Embryonic facial prominence (tissue), 1 donor: ENCODE measurements around the gene MDM1.

Source experiments
- DNase-seq: peaks from one replicate; pipeline ENCODE4 v3.0.0-alpha.2; 2016; ENCODE audit errors: extremely low spot score

MDM1 gene

DNA sequence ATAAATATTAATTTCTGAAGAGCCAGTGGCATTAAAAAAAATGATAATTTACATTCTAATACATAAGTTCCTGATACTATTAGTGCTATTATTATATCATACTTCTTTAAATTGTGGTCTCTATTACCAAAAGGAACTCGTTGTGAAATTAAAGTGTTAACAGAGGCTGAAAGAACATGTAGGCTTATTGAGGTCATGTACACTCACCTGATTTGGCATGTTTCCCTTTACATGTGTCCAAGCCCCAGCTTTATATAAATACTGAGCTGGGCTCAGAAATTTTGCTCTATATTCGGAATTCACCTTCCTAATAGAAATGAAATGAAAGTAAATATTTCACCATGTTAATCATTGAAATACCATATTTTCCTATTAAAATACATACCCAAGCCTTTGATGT, 11.0 kb downstream of the MDM1 start:
- DNase-seq = no peak

- no peak for DNase-seq
These were observed 12.1 kb downstream of the MDM1 start for GRCh38 chr12:68319988-68320623.

DNA sequence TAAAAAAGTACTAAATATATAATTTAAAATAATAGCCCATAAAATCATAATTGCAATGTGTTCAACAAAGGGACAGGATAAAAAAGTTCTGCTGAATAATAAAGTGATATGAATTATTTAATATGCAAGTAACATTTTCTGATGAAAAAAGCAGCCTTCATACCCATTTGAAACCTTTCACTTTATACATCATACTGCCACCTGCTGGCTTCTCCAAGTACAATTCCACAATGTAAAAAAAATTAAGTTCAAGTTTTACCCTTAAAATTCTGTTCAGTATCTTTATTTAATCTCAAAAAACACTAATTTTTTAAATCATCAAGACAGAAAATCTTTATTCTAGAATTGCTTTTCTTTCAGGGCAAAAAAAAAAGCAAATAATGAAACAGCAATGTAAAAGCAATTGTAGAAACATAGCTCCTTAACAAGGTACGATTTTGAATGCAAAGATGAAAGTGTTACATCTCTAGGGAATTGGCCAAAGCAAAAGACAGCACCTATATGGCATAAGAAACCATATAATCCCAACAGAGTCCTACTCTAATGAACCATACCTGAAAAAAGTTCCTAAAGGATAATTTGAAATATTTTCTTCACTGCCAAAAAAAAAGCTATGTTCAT, 15.0 kb downstream of the MDM1 start:
- DNase-seq = peak; percentile 32

- no peak for DNase-seq
These were observed 21.8 kb downstream of the MDM1 start for GRCh38 chr12:68310370-68310769.

- DNase-seq = no peak
These were observed 25.6 kb downstream of the MDM1 start for GRCh38 chr12:68306564-68306963.

GRCh38 chr12:68305278-68305677, 26.9 kb downstream of the MDM1 start:
- no peak for DNase-seq

- DNase-seq = no peak
These were observed 27.5 kb downstream of the MDM1 start for GRCh38 chr12:68304626-68305025.

GRCh38 chr12:68303850-68304249, 28.3 kb downstream of the MDM1 start:
- no peak for DNase-seq

DNA sequence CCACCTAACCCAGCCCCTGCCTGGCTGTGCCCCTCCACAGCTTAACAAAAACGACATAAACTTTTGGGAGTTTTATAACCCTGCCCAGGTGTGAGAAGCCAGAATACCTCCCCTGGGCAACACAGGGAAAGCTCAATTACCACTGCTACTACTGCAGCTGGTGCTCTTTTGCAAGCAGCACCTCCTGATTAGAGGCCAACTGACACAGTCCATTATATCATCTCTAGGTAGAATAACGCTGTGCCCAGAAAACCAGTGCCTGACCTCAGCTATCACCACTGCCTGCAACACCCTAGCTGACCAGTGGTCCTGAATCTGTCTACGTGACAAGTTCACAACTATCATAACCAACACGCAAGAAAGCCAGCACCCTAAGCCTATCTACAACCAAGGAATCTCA, 34.2 kb downstream of the MDM1 start:
- no peak for DNase-seq

DNA sequence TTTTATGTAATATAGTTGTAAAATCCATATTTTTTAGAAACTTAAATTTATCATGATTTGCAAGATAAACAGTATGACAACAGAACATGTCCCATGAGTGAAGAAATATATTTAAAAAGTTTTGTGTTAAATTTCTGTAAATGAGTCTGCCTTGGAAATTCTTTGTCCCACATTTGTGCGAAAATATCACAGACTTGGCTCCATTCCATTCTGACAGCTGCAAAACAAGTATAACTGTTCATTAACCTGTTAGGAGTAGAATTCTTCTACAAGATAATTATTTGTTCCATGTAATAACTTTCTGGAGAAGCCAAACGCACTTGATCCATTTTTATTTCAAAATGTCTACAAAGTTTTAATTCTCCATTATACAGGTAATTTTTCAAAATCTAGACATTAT, 37.9 kb downstream of the MDM1 start:
- DNase-seq = no peak

GRCh38 chr12:68293347-68293746, 38.8 kb downstream of the MDM1 start:
- no peak for DNase-seq

DNA sequence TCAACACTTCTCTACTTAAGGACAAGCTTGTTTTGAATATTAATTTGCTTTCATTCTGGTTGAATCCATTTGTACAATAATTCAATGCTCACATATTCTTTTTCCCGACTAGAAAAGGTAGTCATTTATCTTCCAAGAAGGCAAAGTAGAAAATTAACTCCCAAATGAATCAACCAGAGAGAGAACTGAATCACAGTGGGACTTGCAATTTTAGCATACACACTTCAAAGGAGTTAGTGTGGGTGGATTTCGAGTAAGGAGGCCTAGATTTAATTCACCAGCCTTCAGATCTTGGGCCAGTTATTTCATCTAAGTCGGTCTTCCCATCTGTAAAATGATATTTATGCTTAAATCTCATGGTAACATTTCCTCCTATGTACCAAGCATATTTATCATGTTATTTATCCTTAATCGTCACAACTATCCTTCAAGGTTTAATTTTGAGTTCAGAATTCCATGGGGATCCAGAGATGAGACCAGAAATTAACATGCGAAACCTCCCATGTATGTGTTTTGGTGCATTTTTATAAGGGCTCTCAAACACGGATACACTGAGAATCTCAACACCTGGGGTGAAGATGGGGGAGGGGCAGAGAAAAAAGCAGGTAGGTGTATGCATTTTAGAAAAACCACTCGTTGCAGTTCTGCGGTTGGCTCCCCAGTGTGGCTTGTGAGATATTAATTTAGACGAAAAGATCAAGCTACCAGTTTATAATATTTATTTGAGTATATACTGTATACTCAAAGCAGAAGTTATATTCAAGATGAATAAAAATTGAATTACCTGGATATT, 39.8 kb downstream of the MDM1 start:
- DNase-seq = no peak

DNA sequence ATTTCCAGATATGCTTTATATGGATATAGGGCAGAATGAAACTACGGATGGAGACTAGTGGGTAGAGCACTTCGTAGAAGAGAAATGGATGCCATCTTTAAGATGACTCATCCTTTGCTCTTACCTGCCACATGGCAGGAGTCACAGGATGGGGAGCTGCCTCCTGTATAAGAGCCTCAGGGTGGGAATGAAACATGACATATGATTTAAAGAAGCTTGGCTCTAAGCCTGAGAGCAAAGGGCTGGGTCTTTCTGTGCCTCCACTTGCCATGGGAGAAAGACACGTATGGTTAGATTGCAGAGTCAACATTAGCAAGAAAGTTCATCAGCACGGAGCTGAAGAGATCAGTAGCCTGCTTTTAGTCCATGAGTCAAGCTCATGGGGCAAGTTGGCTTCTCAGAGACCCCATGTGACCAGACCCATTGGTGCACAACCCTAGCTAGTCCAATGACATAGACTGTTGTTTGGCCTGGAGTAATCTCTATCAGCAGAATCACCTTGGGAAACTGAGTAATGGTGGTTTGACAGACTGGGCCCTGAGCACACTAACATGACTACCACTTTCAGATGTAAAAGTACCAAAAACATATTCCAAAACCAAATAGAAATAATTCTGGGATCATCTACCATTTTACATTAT, 40.6 kb downstream of the MDM1 start:
- no peak for DNase-seq

DNA sequence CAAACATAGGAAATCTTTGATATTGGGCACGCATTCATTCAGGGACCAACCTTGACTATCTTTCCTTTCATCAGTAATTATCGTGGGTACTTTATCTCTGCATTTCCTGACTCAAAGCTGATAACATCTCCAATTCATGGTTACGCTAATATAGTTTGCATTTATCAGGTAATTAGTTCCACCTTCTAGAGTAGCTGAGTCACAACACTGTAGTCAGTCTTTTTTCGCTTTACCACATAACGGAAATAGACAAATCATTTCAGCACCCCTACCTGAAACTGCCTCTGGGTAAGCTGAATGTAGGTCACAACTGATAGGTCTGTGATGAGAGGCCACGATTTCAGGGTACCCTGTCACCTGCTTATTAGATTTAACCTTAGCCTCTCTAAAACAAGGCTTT, 42.0 kb downstream of the MDM1 start:
- no peak for DNase-seq

DNA sequence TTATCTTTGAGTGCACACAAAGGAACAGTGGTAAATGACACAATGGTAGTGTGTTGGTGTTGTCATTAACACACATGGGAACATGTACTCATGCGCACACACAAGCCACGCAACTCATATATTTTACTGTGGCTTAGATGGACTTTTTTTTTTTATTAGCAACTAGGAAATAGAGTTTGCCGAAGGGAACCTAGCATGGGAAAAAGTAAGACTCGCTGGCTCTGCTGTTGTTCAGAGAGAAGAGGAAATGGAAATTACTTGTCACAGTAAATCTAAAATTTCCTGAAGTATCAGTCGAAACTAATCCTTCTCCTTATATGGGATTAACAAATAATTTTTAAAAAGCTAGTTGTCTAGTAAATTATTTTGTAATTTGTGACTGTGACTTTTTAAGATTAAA, 45.1 kb downstream of the MDM1 start:
- no peak for DNase-seq

GRCh38 chr12:68286396-68286795, 45.8 kb downstream of the MDM1 start:
- DNase-seq = no peak

DNA sequence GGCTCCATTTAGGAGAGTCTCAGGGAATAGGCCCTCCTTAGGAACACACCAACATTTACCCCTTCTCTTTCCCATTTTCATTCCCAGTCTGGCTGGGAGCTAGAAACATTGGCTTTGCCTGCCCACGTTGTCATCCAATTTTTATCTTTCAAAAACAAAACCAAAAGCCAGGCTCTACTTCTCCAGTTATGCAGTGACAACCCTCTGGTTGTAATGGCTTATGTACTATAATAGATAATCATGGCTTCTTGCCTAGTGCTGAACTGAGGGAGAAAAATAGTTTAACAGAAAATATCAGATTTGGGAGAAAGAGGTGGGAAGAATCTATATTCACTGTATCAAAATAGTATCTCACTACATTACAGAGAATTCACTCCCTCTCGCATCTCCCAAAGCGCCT, 46.6 kb downstream of the MDM1 start:
- DNase-seq = no peak

- no peak for DNase-seq
These were observed 50.7 kb downstream of the MDM1 start for GRCh38 chr12:68281322-68282077.

- no peak for DNase-seq
These were observed 51.9 kb downstream of the MDM1 start for GRCh38 chr12:68280240-68280639.

DNA sequence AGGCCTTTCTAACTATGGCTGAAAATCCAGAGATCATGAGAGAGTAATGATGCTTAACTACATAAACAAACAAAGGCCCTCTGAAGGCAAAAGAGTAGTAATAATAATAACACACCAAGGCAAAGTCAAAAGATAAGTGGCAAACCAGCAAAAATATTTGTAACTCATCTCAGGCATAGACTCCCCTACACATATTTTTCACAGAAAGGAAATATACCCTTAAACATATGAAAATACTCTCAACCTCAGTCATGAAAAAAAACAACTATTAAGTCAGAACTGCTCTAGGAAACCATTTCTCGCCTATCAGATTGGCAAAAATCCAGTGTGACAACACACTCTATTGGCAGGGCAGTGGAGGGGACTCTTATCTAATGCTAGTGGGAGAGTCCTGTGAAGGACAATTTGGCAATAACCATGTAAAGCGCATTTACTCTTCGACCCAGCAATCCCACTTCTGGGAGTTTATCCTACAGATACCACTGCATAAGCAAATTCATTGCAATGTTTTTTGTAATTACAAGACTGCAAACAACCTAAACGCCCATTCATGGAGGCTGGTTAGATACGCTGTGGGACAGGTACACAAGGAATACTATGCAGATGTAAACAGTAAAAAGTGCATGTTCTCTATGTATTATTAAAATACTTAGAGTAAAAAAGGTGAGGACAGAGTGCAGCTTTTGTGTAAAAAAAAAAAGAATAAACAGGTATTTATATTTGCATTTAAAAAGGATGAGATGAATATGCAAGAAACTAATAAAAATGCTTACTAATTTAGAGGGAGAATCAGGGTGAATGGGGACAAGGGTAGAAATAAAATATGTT, 52.7 kb downstream of the MDM1 start:
- DNase-seq = no peak

DNA sequence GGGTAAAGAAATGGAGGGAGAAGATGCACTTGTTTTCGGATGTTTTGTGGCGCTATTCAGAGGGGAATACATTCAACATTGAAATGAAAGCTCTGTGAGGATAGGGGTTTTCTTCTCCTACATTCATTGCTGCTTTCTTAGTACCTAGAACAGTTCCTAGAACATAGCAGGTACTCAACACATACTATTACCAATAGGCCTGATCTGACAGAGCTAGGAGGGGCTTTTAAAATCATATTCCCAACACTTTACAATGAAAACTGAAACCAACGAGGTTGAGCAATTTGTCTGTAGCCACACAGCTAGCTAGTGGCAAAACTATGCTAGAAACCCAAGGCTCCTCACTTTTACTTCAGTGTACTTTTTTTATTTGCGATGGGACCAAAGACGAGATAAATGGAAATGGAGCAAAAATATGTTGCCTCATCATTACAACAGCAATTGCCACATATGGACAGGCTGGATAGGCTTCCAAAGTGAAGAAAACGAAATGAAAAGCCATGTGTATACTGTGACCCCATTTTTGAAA, 55.7 kb downstream of the MDM1 start:
- DNase-seq = no peak
